ENCODE data around the gene UNC5B.

Gene UNC5B

GRCh38 chr10:71229726-71230655 lies 17.6 kb downstream of the UNC5B start:
- no peak for DNase-seq (ENCODE audit: low read depth)
- H3K4me3 ChIP-seq (ENCODE audit: low read depth, low read length): no peak overlapping the region
- TF ChIP-seq CTCF (IDR thresholded peaks at IDR 0.05; ENCODE audit: low read depth, low read length, missing control alignments): no peak

GRCh38 chr10:71230656-71231025 lies 18.3 kb downstream of the UNC5B start:
- no peak for DNase-seq (ENCODE audit: low read depth)
- TF ChIP-seq CTCF (IDR thresholded peaks at IDR 0.05; ENCODE audit: low read depth, low read length, missing control alignments): no peak
- H3K4me3 ChIP-seq (ENCODE audit: low read depth, low read length): no peak overlapping the region

- TF ChIP-seq CTCF (IDR thresholded peaks at IDR 0.05; ENCODE audit: low read depth, low read length, missing control alignments): no peak
- H3K4me3 ChIP-seq (ENCODE audit: low read depth, low read length): no peak overlapping the region
- no peak for DNase-seq (ENCODE audit: low read depth)
Observed at GRCh38 chr10:71231206-71231605, 18.8 kb downstream of the UNC5B start.

- no peak for TF ChIP-seq CTCF (IDR thresholded peaks at IDR 0.05; ENCODE audit: low read depth, low read length, missing control alignments)
- no peak overlapping the region for H3K4me3 ChIP-seq (ENCODE audit: low read depth, low read length)
- DNase-seq (ENCODE audit: low read depth): no peak
Observed at GRCh38 chr10:71232089-71232998, 20.0 kb downstream of the UNC5B start.

- TF ChIP-seq CTCF (IDR thresholded peaks at IDR 0.05; ENCODE audit: low read depth, low read length, missing control alignments): no peak
- no peak overlapping the region for H3K4me3 ChIP-seq (ENCODE audit: low read depth, low read length)
- no peak for DNase-seq (ENCODE audit: low read depth)
Observed at GRCh38 chr10:71233482-71233892, 21.1 kb downstream of the UNC5B start.

- DNase-seq (ENCODE audit: low read depth): no peak
- no peak for TF ChIP-seq CTCF (IDR thresholded peaks at IDR 0.05; ENCODE audit: low read depth, low read length, missing control alignments)
- H3K4me3 ChIP-seq (ENCODE audit: low read depth, low read length): no peak overlapping the region
Observed at GRCh38 chr10:71234004-71234894, 21.9 kb downstream of the UNC5B start.
